CMK (cell line): ENCODE measurements around the gene FAM50B.
"Not testable (repeated sequence)": the region's sequence is repeated elsewhere in the genome, so short reads cannot be mapped to it uniquely, and the experiment has no call there.

Experiments
- DNase-seq: peaks from one replicate; pipeline ENCODE4 v3.0.0-alpha.2; 2010; ENCODE audit warnings: low read depth

Gene FAM50B

DNA sequence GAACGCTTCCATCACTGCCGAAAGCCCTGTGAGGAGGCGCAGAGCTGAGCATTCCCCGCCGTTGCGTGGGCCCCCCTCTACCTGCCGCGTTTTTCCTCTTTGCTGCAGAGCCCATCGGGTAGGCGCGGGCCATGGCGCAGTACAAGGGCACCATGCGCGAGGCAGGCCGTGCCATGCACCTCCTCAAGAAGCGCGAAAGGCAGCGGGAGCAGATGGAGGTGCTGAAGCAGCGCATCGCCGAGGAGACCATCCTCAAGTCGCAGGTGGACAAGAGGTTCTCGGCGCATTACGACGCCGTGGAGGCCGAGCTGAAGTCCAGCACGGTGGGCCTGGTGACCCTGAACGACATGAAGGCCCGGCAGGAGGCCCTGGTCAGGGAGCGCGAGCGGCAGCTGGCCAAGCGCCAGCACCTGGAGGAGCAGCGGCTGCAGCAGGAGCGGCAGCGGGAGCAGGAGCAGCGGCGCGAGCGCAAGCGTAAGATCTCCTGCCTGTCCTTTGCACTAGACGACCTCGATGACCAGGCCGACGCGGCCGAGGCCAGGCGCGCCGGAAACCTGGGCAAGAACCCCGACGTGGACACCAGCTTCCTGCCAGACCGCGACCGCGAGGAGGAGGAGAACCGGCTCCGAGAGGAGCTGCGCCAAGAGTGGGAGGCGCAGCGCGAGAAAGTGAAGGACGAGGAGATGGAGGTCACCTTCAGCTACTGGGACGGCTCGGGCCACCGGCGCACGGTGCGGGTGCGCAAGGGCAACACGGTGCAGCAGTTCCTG is 693 bp downstream of the FAM50B start:
- no peak for DNase-seq

DNA sequence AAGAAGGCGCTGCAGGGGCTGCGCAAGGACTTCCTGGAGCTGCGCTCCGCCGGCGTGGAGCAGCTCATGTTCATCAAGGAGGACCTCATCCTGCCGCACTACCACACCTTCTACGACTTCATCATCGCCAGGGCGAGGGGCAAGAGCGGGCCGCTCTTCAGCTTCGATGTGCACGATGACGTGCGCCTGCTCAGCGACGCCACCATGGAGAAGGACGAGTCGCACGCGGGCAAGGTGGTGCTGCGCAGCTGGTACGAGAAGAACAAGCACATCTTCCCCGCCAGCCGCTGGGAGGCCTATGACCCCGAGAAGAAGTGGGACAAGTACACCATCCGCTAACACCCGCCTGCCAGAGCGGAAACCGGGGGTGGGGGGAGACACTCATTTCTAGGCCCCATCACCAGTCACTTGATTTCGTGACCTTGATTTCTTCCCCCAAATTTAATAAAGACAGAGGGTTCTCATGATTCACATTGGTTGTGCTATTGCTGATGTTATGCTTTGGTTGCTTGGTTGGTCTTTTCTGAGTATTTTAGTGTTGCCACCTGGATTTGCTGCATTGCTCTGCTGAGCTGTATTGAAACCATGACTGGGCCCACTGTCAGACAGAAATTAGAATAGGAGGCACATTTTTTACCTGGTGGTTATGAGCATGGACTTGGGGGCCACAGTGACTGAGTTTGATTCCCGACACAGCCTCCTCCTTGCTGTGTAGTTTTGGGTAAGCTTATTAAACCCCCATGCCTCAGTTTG is 1.5 kb downstream of the FAM50B start:
- no peak for DNase-seq

DNA sequence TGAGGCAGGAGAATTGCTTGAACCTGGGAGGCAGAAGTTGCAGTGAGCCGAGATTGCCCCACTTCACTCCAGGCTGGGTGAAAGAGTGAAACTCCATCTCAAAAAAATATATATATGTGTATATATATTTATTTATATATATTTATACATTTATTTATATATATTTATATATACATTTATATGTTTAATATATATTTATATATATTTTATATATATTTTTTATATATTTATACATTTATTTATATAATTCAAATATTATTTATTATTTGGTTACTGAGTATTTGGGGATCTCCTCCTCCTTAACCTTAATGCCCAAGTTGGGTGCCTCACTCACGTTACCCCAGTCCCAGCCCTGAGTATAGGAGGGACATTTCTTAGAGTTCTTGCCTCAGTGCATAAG is 2.7 kb downstream of the FAM50B start:
- DNase-seq: no peak

DNA sequence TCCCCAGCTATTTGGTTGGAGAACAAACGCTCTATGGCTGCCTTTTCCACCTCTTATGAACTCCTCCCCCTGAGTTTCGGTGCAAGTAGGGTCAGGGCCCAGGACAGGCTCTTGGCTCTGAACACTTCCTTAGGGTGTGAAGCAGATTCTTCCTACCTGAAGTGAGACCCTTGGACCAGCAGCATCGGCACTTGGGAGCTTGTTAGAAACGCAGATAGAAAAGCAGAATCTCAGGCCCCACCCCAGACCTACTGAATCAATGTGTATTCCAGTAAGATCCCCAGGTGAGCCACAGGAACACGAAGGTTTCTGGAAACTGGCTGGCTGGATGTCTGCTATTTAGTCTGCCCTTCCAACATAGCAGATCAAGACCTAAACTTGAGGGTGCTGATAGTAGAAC is 3.2 kb downstream of the FAM50B start:
- DNase-seq: no peak

DNA sequence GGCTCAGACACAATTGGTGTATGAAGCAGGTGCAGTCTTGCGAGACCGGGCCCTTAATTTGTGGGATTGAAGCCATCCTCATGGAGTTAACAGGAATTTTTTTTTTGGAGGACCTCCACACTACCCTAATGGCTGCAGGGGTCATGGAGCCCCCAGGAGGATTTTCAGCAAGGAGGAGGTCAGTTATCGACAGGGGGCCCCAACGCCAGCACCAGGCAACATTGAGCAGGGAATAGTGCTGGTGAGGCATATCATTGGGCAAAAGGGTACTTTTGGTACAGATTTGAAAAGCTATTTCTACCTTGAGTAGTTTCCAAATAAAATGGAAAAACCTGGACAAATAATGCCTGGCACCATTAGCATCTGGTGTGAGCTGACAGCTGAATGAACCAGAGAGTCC is 6.7 kb downstream of the FAM50B start:
- no peak for DNase-seq

DNA sequence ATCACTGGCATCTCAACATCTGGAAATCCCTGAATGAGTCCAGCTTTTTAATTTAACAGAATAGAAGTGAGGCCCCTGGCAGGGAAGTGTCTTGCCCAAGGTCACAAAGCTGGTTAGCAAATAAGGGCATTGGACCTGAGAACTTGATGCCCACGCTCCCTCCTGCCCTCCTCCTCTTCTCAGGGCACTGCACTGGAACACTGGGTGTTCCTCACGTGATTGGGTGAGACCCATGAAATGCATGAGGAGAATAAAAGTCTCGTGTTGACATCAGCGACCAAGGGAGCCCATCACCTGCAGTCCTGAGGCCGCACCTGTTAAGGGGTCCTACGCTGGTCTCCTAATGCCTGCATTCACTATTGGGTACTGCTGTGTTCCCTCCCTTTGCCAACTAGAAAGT is 7.4 kb downstream of the FAM50B start:
- DNase-seq: no peak

DNA sequence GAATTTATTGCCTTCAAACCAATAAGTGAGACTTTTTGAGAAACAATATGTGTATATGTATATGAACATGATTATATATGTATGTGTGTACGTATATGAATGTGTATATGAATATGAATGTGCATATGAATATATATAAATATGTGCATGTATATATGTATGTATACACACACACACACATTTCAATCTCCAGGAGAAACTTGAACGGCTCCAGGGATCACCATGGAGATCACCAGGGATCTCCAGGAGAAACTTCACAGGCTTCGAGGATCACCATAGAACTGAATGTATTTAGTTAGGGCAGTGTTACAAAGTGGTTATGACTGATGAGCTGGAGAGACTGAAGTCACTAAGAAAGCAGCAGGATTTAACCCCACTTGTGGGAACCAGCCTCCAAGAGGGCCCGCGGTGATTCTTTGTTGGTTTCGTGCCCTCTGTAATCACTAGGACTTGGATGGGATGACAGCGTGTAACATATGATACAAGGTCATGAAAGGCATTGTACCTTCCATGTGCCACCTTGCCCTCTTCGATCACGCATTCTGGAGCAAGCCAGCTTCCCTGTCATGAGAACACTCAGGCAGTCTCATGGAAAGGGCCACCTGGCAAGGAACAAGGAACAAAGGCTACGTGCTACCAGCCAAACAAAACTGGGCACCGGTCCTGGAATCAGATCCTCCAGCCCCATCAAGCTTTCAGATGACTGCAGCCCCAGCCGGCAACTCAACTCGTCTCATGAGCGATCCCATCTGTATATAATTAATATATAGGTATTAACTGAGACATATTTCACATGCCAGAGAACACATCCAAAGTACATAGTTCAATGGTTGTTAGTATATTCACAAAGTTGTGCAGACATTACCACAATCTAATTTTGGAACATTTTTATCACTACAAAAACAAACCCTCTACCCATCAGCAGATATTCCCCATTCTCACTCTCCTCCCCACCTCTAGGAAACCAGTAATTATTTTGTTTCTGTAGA is 8.6 kb downstream of the FAM50B start:
- DNase-seq: no peak

DNA sequence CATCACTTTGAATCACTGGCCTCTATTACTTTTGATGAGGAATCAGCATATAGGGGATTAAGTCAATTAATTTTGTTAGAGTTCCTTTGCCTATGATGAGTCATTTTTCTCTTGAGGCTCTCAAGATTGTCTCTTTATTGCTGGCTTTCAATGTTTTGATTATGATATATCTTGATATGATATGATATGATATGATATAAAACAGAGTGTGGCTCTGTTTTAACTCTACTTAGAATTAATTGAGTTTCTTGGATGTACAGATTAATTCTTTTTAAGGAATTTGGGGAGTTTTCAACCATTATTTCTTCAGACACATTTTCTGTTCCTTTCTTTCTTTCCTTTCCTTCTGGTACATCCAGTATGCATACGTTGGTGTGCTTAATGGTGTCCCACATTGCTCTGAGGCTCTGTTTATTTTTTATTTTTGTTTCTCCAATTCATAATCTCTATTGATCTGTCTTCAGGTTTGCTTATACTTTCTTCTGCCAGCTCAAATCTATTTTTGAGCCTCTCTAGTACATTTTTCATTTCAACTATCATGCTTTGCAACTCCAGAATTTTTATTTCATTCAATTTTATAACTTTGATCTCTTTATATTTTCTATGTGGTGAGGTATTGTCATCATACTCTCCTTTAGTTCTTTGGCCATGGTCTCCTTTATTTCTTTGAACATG is 10.8 kb downstream of the FAM50B start:
- DNase-seq: no peak

DNA sequence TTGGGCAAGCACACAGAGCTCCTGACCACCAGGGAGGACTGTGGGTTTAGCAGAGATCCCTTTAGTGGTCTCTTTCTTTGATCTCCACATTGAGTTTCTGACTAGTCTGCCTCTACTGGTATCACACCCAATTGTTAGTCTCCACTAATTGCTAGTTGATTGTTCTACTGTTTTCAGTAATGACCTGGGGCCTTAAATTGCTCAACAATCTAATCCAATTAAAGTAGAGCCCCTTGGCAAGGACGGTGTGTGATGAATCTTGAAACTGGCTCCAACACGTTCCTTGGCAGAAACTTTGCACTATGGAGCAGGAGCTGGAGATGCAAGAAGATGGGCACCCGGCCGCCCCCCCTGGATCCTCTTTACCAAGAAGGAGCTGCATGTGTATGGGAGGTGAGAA is 12.3 kb downstream of the FAM50B start:
- no peak for DNase-seq

DNA sequence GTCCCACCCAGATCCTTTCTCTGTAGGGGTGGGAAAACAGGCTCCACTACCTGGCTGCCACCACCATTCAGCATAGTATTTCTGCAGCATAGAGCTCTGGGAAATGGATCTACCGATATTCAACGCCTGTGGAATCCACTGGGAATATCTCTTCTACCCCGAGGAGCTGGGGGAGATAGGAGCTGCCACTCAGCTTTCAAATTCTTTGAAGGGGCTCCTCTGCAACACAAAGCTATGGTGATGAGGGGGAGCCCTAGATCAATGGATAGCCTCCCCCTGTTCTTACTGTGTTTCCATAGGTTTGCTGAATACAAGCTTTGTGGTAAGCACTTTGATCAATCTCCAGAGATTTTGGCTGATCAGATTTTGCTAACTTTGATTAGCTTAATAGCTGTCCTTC is 12.9 kb downstream of the FAM50B start:
- no peak for DNase-seq

DNA sequence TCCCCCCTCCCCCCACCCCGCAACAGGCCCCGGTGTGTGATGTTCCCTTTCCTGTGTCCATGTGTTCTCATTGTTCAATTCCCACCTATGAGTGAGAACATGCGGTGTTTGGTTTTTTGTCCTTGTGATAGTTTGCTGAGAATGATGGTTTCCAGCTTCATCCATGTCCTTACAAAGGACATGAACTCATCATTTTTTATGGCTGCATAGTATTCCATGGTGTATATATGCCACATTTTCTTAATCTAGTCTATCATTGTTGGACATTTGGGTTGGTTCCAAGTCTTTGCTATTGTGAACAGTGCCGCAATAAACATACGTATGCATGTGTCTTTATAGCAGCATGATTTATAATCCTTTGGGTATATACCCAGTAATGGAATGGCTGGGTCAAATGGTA is 14.1 kb downstream of the FAM50B start:
- not testable (repeated sequence) for DNase-seq

DNA sequence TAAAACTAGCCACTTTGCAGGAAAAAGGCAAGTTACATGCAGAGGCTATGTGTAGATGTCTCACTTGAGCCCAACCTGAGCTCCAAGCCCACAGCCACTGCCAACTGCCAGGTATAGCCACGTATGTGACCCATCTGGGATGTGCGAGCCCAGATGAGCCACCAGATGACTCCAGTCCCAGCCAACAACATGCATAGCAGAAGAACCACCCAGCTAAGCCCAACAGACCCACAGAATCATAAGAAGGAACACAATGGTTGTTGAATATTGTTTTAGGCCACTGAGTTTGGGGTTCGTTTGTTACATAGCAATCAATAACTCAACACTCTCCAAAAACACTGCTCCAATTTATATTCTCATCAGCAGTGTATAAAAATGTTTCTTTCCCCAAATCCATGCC is 16.3 kb downstream of the FAM50B start:
- no peak for DNase-seq

DNA sequence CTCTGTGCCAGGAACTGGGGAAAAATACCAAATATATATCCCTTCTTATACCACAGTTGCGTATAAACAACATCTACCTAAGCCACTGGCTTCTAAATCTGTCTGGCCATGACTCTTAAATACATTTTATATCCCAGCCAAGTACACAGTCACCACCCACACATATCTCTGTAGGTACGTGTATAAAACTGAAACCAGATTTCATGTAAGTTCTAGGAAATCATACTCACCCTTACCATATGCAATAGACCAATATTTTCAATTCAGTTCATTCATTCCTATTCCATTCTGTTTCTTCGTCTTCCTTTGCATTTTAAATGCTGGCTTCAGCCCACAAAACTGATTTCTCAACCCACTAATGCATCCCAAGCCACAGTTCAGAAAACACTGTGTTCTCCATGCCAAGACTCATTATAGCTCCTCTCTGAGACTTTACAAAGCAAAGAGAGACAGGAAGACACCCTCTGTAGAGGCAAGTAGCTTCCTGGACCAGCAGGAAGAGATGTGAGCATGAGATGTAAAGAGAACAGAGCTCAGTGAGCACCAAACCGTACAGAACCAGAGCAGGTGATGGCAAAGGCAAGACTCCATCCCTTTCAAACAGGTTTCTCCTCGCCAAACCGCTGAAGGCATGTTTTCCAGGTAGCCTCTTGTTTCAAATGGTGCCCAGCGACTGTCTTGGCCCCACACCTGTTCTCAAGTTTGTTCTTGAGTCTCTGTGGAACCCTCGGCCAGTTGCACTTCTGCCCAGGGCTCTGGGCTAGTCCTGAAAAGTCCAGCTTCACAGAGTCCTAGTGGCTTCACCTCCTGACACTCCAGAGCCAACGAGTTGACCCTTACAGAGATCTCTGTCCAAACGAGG is 18.7 kb downstream of the FAM50B start:
- no peak for DNase-seq

DNA sequence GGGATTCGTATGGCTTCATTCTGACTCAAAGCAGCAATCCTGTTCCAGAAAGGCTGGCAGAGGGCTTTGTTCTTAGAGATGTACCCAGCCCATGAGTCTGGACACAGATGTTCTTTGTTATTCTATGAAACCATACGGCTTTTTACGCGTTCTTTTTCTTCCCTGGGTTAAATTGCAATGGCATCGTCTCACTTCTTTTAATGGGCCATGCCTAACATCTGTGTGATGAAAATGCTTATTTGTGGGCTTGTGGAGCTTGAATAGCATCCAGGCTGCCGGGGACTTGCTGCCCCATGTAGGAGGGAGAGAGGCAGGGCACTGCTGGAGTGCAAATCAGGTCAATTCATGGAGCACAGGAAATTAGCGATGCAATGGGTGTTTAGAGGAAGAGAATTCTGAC is 19.4 kb downstream of the FAM50B start:
- no peak for DNase-seq

DNA sequence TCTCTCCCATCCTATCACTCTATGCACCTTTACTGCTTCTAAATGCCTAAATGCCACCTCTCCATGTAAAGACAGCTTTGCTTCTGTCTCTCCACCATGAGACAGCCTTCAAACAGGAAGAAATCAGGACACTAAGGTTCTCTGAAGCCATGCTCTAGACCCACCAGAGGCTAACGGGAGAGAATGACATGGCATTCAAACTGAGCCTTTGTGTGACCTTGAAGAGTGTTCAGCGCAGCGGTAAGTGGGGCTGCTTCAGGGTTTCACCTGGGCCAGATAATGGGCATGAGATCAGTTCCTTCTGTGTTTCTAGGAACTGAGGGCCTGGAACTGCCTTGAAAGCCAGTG is 20.1 kb downstream of the FAM50B start:
- no peak for DNase-seq

DNA sequence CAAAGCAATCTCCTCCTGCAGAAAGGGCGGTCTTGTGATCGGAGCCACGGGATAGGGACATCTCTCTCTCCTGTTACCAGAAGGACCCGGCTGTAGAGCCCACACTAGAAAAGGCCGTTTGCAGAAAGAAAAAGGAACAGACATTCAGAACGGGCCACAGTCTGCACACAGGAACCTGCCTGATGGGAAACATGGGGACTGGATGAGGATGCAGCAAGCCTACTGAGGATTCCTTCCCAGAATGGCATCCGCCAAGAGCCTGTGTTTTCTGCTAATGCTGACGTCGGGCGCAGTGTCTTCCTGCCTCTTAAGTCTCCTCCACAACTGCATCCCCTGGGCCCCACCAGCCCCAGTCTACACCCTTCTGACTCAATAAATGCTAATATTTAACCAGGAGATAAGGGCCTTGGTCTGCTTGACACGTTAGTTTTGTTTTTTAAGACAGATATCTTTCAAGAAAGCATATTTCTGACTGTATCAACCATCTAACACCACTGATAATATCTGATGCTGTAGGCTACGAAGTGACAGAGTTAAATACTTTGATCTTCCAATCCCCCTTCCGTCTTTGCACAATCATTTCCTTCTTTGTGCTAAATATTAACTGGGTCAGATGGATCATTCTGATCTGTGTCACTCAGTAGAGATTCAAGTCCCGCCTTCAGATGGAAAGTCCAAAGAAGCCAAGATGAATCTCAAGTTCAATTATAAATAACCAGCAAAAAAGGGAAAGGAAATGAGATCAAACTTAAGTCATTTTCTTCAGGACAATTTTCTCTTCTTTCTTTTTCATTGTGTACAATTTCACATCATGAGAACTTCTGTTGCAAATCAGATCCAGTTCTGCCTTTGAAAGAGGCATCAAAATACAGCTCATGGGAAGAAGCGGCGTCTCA is 20.7 kb downstream of the FAM50B start:
- DNase-seq: no peak

DNA sequence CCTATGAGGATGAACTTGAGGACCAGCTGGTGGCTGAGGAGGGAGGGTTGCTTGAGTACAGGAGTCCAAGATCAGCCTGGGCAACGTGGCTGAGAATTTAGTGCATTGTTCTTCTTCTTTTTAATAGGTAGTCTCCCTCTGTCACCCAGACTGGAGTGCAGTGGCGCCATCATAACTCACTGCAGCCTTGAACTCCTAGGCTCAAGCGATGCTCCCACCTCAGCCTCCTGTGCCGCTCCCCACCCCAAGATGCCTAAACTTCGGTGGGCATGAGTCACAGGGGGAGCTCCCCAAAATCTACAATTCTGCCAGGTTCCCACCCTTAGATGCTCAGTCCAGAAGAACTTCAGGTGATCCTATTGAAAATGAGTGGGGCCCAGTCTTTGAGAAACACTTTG is 21.4 kb downstream of the FAM50B start:
- DNase-seq: no peak

DNA sequence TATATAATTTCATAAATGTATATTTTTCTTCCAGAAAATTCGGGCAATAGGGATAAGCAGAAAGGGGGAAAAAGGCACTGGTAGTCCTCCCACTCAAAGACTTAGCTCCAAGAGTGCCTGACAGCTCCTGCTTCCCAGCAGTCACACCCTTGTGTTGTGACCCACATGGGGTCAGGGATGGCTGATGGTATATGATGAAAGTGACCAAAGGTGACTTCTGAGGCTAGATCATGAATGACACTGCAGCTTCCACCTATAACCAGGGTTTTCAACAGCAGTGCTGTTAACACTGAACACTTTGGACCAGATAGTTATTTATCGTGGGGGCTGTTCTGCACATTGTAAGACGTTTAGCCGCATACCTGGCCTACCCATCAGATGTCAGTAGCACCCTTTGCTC is 22.3 kb downstream of the FAM50B start:
- no peak for DNase-seq

DNA sequence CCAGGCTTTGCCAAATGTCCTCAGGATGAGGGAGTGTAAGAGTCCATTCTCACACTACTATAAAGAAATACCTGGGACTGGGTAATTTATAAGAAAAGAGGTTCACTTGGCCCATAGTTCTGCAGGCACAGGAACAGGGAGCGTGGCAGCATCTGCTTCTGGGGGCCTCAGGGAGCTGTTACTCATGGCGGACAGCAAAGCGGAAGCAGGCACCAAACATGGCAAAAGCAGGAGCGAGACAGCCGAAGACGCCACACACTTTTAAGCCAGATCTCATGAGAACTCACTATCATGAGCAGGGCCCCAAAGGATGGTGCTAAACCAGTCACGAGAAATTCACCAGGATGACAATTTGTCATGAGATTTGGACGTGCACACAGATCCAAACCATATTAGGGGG is 22.8 kb downstream of the FAM50B start:
- DNase-seq: no peak

DNA sequence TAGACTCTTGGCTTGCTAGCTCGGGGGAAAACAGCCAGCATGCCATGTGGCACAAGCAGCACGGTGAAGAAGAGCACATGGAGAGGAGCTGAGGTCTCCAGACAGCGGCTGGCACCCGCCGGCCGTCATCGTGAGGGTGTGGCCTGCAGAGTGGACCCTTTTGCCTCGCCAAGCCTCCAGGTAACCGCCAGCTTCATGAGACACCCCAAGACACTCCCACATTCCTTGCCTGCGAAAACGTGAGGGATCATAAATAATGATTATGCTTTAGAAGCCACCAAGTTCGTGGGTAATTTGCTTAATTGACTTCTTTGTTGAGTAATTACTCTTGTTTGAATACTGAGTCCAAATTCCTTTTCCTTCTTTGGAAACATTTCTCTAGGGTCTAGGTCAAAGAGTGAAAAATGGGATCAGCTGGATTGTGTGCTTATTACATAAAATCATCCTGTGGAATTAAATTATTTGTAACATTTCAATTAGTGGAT is 23.2 kb downstream of the FAM50B start:
- no peak for DNase-seq
